NCI-H187 treated with DMSO at 0.1 percent for 48 hours (cell line): Measurements from ENCODE around the gene MAP2K3.

Experiments used
- DNase-seq: peaks from one replicate; lab custom pipeline; 2025; lab: John Stamatoyannopoulos, UW

Gene MAP2K3

GRCh38 chr17:21282850-21283249, 1.7 kb upstream of the MAP2K3 start:
- DNase-seq = no peak

GRCh38 chr17:21283482-21284318, 811 bp upstream of the MAP2K3 start:
- no peak for DNase-seq

- no peak for DNase-seq
Measured at GRCh38 chr17:21285164-21286065, 904 bp downstream of the MAP2K3 start.

- peak; percentile 53 for DNase-seq
Measured at GRCh38 chr17:21286066-21286770, 1.7 kb downstream of the MAP2K3 start.

- no peak for DNase-seq
Measured at GRCh38 chr17:21286909-21287702, 2.6 kb downstream of the MAP2K3 start.

- no peak for DNase-seq
Measured at GRCh38 chr17:21287703-21288449, 3.4 kb downstream of the MAP2K3 start.

GRCh38 chr17:21288571-21289017, 4.1 kb downstream of the MAP2K3 start:
- DNase-seq = no peak

- no peak for DNase-seq
Measured at GRCh38 chr17:21289175-21289901, 4.8 kb downstream of the MAP2K3 start.

- DNase-seq = no peak
Measured at GRCh38 chr17:21289902-21290571, 5.5 kb downstream of the MAP2K3 start.

GRCh38 chr17:21291357-21291756, 6.8 kb downstream of the MAP2K3 start:
- DNase-seq = no peak

- no peak for DNase-seq
Measured at GRCh38 chr17:21291862-21292261, 7.4 kb downstream of the MAP2K3 start.

GRCh38 chr17:21292867-21293830, 8.6 kb downstream of the MAP2K3 start:
- DNase-seq = no peak

- no peak for DNase-seq
Measured at GRCh38 chr17:21293831-21294210, 9.3 kb downstream of the MAP2K3 start.

GRCh38 chr17:21294321-21295035, 10.0 kb downstream of the MAP2K3 start:
- no peak for DNase-seq

GRCh38 chr17:21295036-21295952, 10.8 kb downstream of the MAP2K3 start:
- no peak for DNase-seq
